ENCODE measurements around the gene CHTF18. TPM values are rescaled to one million over a fixed set of nuclear protein-coding genes. Genes with fewer than 3 reads are reported as not detected.

Gene CHTF18
- total RNA-seq, 1 donor from 2014 or later, result 19.9 TPM

DNA sequence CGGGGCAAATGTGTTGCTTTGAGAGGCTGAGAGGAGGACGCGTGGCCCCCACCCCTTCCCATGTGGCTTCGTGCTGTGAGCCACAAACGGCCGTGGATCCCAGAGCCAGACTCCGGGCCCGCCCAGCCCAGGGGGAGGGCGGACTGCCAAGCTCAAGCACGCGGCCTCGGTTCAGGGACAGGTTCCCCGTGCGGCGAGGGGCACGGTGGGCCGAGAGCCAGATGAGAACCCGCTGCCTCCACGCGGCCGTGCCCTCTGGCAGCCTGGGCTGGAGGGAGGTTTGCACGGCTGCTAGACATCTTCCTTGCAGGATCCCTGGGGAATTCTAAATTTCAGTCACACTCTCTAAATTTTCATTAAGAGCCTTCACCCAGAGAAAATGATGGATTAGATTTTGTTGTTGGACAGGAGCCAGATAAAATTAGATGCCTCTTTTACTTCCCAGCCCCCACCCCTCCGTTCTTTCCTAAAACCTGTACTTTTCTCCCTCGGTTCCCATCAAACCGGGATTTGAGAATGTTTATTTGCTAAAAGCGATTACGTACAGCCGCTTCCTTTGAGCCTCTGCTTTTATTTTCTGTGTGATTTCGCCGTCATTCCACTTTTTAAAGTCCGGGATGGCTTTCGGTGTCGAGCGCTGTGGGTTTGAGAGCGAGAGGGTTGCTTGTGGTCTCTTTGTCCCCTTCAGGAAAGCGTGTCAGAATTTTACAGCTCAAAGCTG, 37.1 kb downstream of the CHTF18 start:
- no peak overlapping the region for H3K4me3 ChIP-seq
- intact Hi-C loops (cut with DNase I), result no loop called here
- H3K9me3 ChIP-seq, result no peaks in the 10 kb centered on the region
- peaks cover 0 to 5% of the 10 kb centered on the region in 2 donors for H3K4me1 ChIP-seq
- DNase-seq (ENCODE audit: low spot score in 2 of 2), result no peak
- H3K27me3 ChIP-seq, result peaks cover 5% of the 10 kb centered on the region
- TF ChIP-seq, protein P1, sequence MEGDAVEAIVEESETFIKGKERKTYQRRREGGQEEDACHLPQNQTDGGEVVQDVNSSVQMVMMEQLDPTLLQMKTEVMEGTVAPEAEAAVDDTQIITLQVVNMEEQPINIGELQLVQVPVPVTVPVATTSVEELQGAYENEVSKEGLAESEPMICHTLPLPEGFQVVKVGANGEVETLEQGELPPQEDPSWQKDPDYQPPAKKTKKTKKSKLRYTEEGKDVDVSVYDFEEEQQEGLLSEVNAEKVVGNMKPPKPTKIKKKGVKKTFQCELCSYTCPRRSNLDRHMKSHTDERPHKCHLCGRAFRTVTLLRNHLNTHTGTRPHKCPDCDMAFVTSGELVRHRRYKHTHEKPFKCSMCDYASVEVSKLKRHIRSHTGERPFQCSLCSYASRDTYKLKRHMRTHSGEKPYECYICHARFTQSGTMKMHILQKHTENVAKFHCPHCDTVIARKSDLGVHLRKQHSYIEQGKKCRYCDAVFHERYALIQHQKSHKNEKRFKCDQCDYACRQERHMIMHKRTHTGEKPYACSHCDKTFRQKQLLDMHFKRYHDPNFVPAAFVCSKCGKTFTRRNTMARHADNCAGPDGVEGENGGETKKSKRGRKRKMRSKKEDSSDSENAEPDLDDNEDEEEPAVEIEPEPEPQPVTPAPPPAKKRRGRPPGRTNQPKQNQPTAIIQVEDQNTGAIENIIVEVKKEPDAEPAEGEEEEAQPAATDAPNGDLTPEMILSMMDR (IDR thresholded peaks at IDR 0.05), result no peak
- no peak overlapping the region for H3K27ac ChIP-seq
- H3K36me3 ChIP-seq, result no peaks in the 10 kb centered on the region

DNA sequence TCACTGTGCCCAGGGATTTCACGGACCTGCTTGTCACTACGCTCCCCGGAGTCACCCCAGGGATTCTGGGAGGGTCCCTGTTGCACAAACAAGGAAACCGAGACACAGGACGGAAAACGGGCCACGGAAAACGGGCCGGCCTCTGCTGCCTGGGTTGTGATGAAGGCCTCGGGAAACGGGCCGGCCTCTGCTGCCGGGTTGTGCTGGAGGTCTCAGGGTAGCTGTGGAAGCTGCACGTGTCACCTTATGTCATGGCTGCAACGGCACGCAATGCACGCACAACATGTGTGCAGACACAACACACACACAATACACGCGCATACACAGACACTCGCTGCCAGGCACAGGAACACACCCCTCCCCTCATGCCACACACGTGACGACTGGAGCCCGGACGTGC, 39.1 kb downstream of the CHTF18 start:
- no peak overlapping the region for H3K27ac ChIP-seq
- no peaks in the 10 kb centered on the region for H3K36me3 ChIP-seq
- H3K4me1 ChIP-seq, result peaks cover 0 to 5% of the 10 kb centered on the region in 2 donors
- intact Hi-C loops (cut with DNase I), result no loop called here
- no peak overlapping the region for H3K4me3 ChIP-seq
- TF ChIP-seq, protein P1 (IDR thresholded peaks at IDR 0.05), result no peak
- no peaks in the 10 kb centered on the region for H3K9me3 ChIP-seq
- DNase-seq (ENCODE audit: low spot score in 2 of 2), result no peak
- peaks cover 5% of the 10 kb centered on the region for H3K27me3 ChIP-seq

DNA sequence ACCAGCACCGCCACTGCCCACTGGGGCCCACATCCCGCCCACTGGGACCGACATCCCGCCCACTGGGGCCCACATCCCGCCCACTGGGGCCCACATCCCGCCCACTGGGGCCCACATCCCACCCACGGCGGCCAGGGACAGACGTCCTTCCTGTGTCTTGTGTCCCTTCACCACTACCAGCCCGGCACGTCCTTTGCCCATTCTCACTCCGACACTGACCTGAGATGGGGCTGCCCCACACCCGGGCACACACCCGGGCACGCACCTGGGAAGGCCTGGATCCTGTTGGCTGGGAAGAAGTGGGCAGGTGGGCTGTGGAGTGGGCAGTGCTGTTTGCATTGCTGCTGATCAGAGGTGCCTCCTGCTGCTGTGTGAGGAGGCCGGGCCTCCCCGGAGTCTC, 40.5 kb downstream of the CHTF18 start:
- no peaks in the 10 kb centered on the region for H3K9me3 ChIP-seq
- peaks cover 0 to 5% of the 10 kb centered on the region in 2 donors for H3K4me1 ChIP-seq
- no peaks in the 10 kb centered on the region for H3K36me3 ChIP-seq
- TF ChIP-seq, protein P1 (IDR thresholded peaks at IDR 0.05), result no peak
- peaks cover 2% of the 10 kb centered on the region for H3K27me3 ChIP-seq
- H3K27ac ChIP-seq, result no peak overlapping the region
- no peak overlapping the region for H3K4me3 ChIP-seq
- no peak for DNase-seq (ENCODE audit: low spot score in 2 of 2)
- intact Hi-C loops (cut with DNase I), result no loop called here

DNA sequence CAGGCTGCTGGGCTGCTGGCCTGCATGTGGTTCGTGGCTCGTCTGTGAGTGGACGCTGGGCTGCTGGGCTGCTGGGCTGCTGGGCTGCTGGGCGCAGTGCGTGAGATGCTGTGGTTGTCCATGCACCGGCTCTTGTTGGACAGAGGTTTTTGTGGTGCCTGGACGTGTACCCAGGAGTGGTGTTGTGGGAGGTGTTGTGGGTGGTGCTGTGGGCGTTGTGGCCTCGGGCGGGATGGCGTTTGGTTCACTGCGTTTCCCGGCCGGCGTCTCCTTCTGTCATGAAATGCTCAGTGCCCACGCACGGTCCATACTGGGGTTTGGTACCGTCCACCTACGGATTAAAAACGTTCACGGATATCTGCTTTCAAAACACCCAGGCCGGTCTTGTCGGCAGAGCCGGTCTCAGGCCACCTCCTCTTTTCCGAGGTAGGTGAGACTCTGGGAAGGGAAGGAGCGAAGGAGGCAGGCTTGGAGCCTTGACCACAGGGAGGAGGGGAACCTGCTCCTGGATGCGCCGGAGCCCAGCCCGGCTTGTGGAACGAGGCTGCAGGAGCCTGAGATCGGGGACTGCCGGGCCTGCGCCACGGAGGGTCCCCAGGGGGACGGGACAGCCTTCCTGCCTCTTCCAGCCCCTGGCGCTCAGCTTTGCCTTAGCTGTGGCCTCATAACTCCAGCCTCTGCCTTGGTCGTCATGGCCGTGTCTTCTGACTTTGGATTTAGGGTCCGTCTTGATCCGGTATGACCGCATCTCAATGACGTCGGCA, 41.9 kb downstream of the CHTF18 start:
- no peak overlapping the region for H3K4me3 ChIP-seq
- H3K27me3 ChIP-seq, result no peaks in the 10 kb centered on the region
- H3K36me3 ChIP-seq, result no peaks in the 10 kb centered on the region
- DNase-seq (ENCODE audit: low spot score in 2 of 2), result no peak
- peaks cover 3% of the 10 kb centered on the region in 2 donors for H3K9me3 ChIP-seq
- intact Hi-C loops (cut with DNase I), result no loop called here
- H3K4me1 ChIP-seq, result peaks cover 0 to under 1% of the 10 kb centered on the region in 2 donors
- H3K27ac ChIP-seq, result no peak overlapping the region
- TF ChIP-seq, protein P1 (IDR thresholded peaks at IDR 0.05), result no peak

DNA sequence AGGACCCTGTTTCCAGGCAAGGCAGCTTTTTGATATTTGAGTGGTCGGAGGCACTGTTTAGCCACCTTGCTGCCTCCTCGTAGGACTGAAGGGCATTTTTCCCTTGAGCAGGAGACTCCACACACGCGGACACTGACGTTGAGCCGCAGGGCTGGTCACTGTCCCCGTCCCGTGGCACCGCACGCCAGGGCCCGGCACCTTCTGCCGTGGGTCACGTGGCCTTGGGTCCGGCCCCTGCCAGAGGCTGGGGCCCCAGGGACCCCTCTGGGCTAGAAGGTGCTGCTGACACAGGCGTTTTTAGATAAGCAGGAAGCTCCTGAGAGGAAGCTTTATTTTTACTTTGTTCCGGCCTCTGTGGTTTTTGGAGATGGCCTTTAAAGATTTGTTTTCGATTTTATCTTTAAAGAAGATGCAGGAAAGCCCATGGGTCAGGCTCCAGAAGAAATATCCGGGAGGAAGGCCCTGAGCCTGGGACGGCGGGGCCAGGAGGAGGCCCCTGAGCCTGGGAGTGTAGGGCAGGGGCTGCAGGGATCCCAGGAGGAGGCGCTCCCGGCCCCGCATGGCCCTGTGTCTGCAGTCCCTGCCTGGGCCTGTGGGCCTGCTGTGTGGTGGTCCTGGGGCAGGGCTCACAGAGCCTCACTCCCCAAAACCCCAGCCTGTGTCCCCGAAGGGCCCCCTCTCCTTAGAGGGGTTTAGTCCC, 42.6 kb downstream of the CHTF18 start:
- TF ChIP-seq, protein P1 (IDR thresholded peaks at IDR 0.05), result no peak
- intact Hi-C loops (cut with DNase I), result no loop called here

More for the DNA sequence above, 42.6 kb downstream of the CHTF18 start:
- Histone ChIP-seq H3K4me3 (no peak overlapping the region), H3K27me3 (no peaks in the 10 kb centered on the region), H3K9me3 (peaks cover 3 to 4% of the 10 kb centered on the region in 2 donors), H3K4me1 (no peaks in the 10 kb centered on the region), H3K36me3 (no peaks in the 10 kb centered on the region), H3K27ac (no peak overlapping the region)
- no peak for DNase-seq (ENCODE audit: low spot score in 2 of 2)
